Right forelimb (tissue), 1 donor: ENCODE measurements around the gene TCF4.

Experiments
- DNase-seq: peaks from one replicate; pipeline ENCODE4 v3.0.0-alpha.2; 2018

The TCF4 gene

GRCh38 chr18:55543130-55543704, 44.8 kb downstream of the TCF4 start:
- DNase-seq, result no peak

GRCh38 chr18:55541571-55541970, 46.4 kb downstream of the TCF4 start:
- DNase-seq, result no peak

GRCh38 chr18:55539240-55539639, 48.8 kb downstream of the TCF4 start:
- DNase-seq, result no peak

GRCh38 chr18:55534996-55535395, 53.0 kb downstream of the TCF4 start:
- DNase-seq, result no peak

GRCh38 chr18:55534547-55534946, 53.4 kb downstream of the TCF4 start:
- no peak for DNase-seq

- DNase-seq, result no peak
These were observed 57.8 kb downstream of the TCF4 start for GRCh38 chr18:55530166-55530565.

- DNase-seq, result no peak
These were observed 58.4 kb downstream of the TCF4 start for GRCh38 chr18:55529581-55529980.

GRCh38 chr18:55525845-55526244, 62.1 kb downstream of the TCF4 start:
- DNase-seq, result no peak

- no peak for DNase-seq
These were observed 63.5 kb downstream of the TCF4 start for GRCh38 chr18:55524353-55525073.

- DNase-seq, result no peak
These were observed 65.0 kb downstream of the TCF4 start for GRCh38 chr18:55523001-55523400.

- no peak for DNase-seq
These were observed 66.0 kb downstream of the TCF4 start for GRCh38 chr18:55522011-55522410.

- DNase-seq, result no peak
These were observed 70.9 kb downstream of the TCF4 start for GRCh38 chr18:55517055-55517454.

GRCh38 chr18:55515941-55516710, 71.9 kb downstream of the TCF4 start:
- no peak for DNase-seq

GRCh38 chr18:55515214-55515613, 72.8 kb downstream of the TCF4 start:
- no peak for DNase-seq

GRCh38 chr18:55513161-55513560, 74.8 kb downstream of the TCF4 start:
- no peak for DNase-seq

- DNase-seq, result no peak
These were observed 76.7 kb downstream of the TCF4 start for GRCh38 chr18:55511277-55511676.

GRCh38 chr18:55510809-55511208, 77.2 kb downstream of the TCF4 start:
- DNase-seq, result no peak

- no peak for DNase-seq
These were observed 78.2 kb downstream of the TCF4 start for GRCh38 chr18:55509631-55510324.

- DNase-seq, result no peak
These were observed 79.3 kb downstream of the TCF4 start for GRCh38 chr18:55508651-55509050.

GRCh38 chr18:55506074-55506473, 81.9 kb downstream of the TCF4 start:
- no peak for DNase-seq

- DNase-seq, result no peak
These were observed 83.2 kb downstream of the TCF4 start for GRCh38 chr18:55504808-55505207.

GRCh38 chr18:55503167-55503820, 84.7 kb downstream of the TCF4 start:
- no peak for DNase-seq
